BLaER1 (cell line): ENCODE measurements around the gene RAN.
"Not testable (repeated sequence)": the region's sequence is repeated elsewhere in the genome, so short reads cannot be mapped to it uniquely, and the experiment has no call there.

ENCODE experiments used
- H3K27ac ChIP-seq: shearing (Covaris generic); formaldehyde crosslinking; 2 replicates; pipeline ENCODE4 v1.8.1; 2022
- H3K27me3 ChIP-seq: shearing (Covaris generic); formaldehyde crosslinking; 2 replicates; pipeline ENCODE4 v1.8.1; 2022
- H3K36me3 ChIP-seq: shearing (Covaris generic); formaldehyde crosslinking; 2 replicates; pipeline ENCODE4 v1.8.1; 2022
- H3K4me1 ChIP-seq: shearing (Covaris generic); formaldehyde crosslinking; 2 replicates; pipeline ENCODE4 v1.8.1; 2022
- H3K4me2 ChIP-seq: shearing (Covaris generic); formaldehyde crosslinking; 2 replicates; pipeline ENCODE4 v1.8.1; 2022
- H3K4me3 ChIP-seq: shearing (Covaris generic); formaldehyde crosslinking; 2 replicates; pipeline ENCODE4 v1.8.1; 2022
- H3K9ac ChIP-seq: shearing (Covaris generic); formaldehyde crosslinking; 2 replicates; pipeline ENCODE4 v1.8.1; 2022
- H3K9me3 ChIP-seq: shearing (Covaris generic); formaldehyde crosslinking; 2 replicates; pipeline ENCODE4 v1.8.1; 2022
- H4K20me1 ChIP-seq: shearing (Covaris generic); formaldehyde crosslinking; 2 replicates; pipeline ENCODE4 v1.8.1; 2022
- Cebpa-rat ChIP-seq: shearing (Covaris generic); IDR thresholded peaks from 2 replicates; pipeline ENCODE4 v1.8.1; 2022

RAN gene

DNA sequence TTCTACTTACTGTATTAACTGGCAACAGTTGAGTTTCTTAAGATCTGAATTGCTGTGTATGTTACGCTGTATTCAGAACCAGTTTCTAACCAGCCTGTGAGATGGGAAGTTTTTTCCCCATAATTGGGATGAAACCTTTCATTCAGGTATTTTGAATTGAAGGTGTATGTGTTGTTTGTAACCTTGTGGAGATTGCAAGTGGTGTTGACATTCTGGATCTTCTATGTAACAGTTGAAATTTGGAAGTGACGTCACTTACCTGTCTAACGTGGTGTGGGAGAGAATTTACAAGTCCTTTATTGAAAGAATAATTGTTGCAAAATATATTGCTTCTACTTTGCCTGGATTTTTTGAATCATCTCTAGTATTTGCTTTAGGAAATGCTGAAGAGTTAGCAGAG is 5.5 kb downstream of the RAN start:
- TF ChIP-seq Cebpa-rat: no peak
- no peak overlapping the region for H3K4me3 ChIP-seq
- peaks cover 52% of the 10 kb centered on the region for H3K36me3 ChIP-seq
- H3K9me3 ChIP-seq: no peaks in the 10 kb centered on the region
- no peak overlapping the region for H3K4me2 ChIP-seq
- no peak overlapping the region for H3K27ac ChIP-seq
- H3K4me1 ChIP-seq: peaks cover 78% of the 10 kb centered on the region
- H4K20me1 ChIP-seq: peaks cover 68% of the 10 kb centered on the region
- H3K27me3 ChIP-seq: no peaks in the 10 kb centered on the region
- no peak overlapping the region for H3K9ac ChIP-seq

DNA sequence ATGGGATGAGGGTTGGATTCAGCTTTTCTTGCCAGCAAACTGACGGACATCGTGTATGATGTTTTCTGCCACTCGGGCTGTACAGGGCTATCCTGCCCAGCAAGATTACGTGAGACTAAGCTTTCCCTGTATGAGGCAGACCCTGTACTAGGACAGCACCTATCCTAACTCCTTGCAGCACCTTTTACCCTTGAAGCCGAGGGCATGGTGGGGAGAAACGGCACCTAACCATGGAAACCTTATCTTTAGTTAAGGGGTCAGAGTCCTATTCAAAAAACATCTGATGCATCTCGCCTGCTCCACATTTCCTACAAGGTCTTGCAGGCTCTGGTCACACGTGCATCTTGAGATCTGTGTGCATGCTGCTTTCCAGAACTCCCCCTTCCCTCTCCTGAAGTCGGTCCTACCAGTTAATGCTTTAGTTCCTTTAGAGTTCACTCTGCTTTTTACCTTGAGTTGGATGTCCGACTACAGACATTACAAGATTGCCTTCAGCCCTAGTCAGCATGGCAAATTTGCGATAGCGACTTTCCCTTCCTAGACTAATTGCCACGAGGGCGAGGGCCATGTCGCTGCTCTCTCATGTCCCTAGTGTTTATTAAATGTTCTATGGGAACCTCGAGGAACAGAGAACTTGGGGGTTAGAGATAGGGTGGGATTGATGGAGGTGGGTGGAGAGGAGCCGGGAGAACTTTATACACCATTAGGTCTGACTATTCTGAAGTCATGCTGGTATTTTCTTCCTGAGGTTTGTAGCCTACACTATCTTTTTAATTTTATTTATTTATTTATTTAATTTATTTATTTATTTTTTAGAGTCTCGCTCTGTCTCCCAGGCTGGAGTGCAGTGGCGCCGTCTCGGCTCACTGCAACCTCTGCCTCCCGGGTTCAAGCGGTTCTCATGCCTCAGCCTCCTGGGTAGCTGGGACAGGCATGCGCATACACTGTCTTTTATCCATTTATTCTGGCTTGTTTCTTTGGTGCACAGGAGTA is 6.6 kb downstream of the RAN start:
- Histone ChIP-seq H3K4me1 (peaks cover 75% of the 10 kb centered on the region), H3K9me3 (no peaks in the 10 kb centered on the region), H3K36me3 (peaks cover 43% of the 10 kb centered on the region), H3K27me3 (no peaks in the 10 kb centered on the region), H4K20me1 (peaks cover 62% of the 10 kb centered on the region), H3K4me2 (peak overlapping the region; percentile 58), H3K4me3 (no peak overlapping the region), H3K27ac (no peak overlapping the region), H3K9ac (no peak overlapping the region)
- no peak for TF ChIP-seq Cebpa-rat

DNA sequence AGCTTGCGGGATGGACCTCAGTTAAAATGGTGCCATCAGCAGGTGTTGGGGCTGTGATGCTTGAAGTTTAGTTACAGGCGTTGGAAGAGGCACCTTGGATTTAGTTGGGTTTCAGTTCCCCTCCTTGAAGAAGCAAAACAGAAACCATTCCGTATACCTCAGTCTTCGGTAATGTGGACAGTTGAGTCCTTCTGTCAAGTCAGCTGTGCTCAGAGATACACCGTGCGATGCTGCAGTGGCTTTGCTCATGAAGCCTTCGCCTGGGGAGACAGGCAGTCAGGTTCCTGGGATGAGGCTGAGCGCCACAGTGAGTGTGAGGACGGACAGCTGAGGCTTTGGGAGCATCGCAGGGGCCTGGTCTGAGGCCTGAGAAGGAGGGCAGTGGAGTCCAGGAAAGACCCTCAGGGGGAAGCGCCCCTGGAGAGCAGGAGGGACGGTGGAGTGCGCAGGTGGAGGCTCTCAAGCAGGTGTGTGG is 7.4 kb downstream of the RAN start:
- Histone ChIP-seq H3K9me3 (no peaks in the 10 kb centered on the region), H3K9ac (0 out of 2 replicates have a peak overlapping the region, but pooled peaks have one; percentile 26), H4K20me1 (peaks cover 54% of the 10 kb centered on the region), H3K27me3 (no peaks in the 10 kb centered on the region), H3K4me3 (no peak overlapping the region), H3K27ac (no peak overlapping the region), H3K36me3 (peaks cover 35% of the 10 kb centered on the region), H3K4me1 (peaks cover 67% of the 10 kb centered on the region), H3K4me2 (peak overlapping the region; percentile 58)
- TF ChIP-seq Cebpa-rat: no peak

DNA sequence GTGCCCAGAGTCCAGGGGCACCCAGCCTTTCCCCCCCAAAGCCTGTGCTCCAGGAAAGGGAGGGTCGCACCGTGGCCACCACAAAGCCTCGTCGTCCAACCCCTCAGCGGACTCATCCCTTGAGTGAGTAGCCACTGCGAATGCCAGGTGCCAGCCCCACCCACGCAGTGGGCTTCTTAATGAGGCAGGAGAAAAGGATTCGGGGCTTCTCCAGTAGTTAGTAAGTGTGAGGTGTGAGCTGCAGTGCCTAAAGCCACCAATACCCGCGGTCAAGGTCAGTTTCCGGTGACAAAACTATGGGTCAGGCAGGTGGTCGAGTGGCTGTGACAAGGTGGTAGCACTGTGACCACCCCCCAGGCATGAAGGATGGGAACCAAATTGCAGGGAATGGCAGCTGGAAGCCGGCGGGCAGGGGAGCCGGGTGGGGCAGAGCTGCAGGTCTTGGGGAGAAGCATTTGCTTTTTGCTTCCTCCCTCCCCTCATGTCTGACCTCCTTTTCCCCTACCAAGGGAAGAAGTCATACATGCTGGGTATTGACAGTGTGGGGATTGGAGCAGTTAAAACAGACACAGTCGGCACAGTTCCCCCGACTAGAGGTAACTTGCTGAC is 8.0 kb downstream of the RAN start:
- no peak overlapping the region for H3K4me3 ChIP-seq

DNA sequence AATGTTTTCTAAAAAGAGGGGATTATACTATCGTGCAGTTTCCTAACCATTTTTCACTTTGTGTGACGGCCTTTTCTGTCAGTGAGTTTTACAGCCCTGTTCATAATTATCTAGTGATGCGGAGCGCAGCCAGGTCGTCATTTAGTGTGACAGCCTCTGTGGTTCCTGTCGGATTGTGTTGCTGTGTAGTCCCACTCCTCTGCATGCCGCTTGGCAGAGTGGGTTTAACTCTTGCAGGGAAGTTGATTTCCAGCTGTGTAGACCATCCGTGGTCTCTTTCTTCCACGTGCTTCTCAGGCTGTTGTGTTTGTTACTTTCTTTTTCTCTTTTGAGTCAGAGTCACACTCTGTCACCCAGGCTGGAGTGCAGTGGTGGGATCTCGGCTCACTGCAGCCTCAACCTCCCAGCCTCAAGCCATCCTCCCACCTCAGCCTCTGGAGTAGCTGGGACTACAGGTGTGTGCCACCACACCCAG is 8.6 kb downstream of the RAN start:
- H3K9ac ChIP-seq: peak overlapping the region; percentile 26; the same call in 1 of the 2 replicates
- H3K4me1 ChIP-seq: peaks cover 55% of the 10 kb centered on the region
- no peaks in the 10 kb centered on the region for H3K27me3 ChIP-seq
- TF ChIP-seq Cebpa-rat: no peak
- no peak overlapping the region for H3K4me3 ChIP-seq
- peak overlapping the region; percentile 58 for H3K4me2 ChIP-seq
- peak overlapping the region; percentile 40; the same call in 1 of the 2 replicates for H3K27ac ChIP-seq
- peaks cover 23% of the 10 kb centered on the region for H3K36me3 ChIP-seq
- peaks cover 42% of the 10 kb centered on the region for H4K20me1 ChIP-seq
- H3K9me3 ChIP-seq: no peaks in the 10 kb centered on the region

More for the DNA sequence above, 8.0 kb downstream of the RAN start:
- H3K4me2 ChIP-seq: peak overlapping the region; percentile 58
- no peak for TF ChIP-seq Cebpa-rat
- peaks cover 29% of the 10 kb centered on the region for H3K36me3 ChIP-seq
- H3K27me3 ChIP-seq: no peaks in the 10 kb centered on the region
- H3K9me3 ChIP-seq: no peaks in the 10 kb centered on the region
- H3K9ac ChIP-seq: peak overlapping the region; percentile 26; the same call in 1 of the 2 replicates
- peaks cover 48% of the 10 kb centered on the region for H4K20me1 ChIP-seq
- peaks cover 61% of the 10 kb centered on the region for H3K4me1 ChIP-seq
- H3K27ac ChIP-seq: no peak overlapping the region

DNA sequence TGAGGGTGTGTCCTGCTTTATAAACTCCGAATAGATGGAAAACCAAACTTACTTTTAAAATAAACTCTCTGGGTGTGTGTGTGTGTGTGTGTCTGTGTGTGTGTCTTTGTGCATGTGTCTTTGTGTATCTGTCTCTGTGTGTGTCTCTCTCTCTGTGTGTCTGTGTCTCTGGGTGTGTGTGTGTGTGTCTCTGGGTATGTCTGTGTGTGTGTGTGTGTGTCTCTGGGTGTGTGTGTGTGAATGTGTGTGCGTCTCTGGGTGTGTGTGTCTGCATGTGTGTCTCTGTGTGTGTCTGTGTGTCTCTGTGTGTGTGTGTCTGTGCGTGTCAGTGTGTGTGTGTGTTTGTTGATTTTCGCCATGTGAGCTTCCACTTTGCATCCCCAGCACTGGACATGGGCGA is 9.2 kb downstream of the RAN start:
- Histone ChIP-seq H3K4me2 (peak overlapping the region; percentile 58; the same call in 1 of the 2 replicates), H3K27ac (no peak overlapping the region), H3K9me3 (no peaks in the 10 kb centered on the region), H3K27me3 (no peaks in the 10 kb centered on the region), H4K20me1 (peaks cover 36% of the 10 kb centered on the region), H3K9ac (peak overlapping the region; percentile 26; the same call in 1 of the 2 replicates), H3K4me1 (peaks cover 50% of the 10 kb centered on the region), H3K4me3 (no peak overlapping the region), H3K36me3 (peaks cover 17% of the 10 kb centered on the region)
- no peak for TF ChIP-seq Cebpa-rat

DNA sequence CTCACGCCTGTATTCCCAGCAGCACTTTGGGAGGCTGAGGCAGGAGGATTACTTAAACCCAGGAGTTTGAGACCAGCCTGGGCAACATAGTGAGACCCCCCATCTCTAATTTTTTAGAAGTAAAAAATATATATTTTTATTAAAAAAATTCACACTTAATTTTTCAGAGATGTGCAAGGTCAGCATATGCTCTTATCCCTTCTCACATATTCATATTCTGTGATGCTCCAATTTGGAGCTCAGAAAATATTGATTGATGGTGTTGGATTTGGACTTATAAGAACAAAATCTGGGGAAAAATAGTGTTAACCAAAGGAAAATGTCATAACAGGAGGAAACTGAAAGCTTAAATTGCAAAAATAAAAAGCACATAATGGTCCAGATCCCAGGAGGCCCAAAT is 9.7 kb downstream of the RAN start:
- Histone ChIP-seq H3K4me1 (peaks cover 45% of the 10 kb centered on the region), H4K20me1 (peaks cover 31% of the 10 kb centered on the region), H3K9ac (no peak overlapping the region), H3K36me3 (peaks cover 12% of the 10 kb centered on the region), H3K9me3 (no peaks in the 10 kb centered on the region), H3K27me3 (no peaks in the 10 kb centered on the region), H3K4me2 (no peak overlapping the region), H3K4me3 (no peak overlapping the region), H3K27ac (no peak overlapping the region)
- no peak for TF ChIP-seq Cebpa-rat

DNA sequence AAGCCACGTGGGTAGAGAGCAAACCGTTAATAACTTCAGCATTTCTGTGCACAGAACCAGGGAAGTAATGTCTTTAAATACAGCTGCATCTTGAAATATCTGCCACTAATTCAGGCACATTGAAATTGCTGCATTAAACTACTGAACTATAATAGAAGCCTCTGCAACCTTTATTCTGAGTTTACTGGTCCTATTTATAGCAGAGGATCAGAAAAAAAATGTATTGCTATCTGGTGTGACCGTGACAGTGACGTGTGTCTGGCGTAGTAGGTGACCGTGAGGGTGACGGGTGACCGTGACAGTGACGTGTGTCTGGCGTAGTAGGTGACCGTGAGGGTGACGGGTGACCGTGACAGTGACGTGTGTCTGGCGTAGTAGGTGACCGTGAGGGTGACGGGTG is 15.3 kb downstream of the RAN start:
- H3K4me1 ChIP-seq, H3K27ac ChIP-seq, H3K9me3 ChIP-seq, H4K20me1 ChIP-seq, H3K9ac ChIP-seq, H3K36me3 ChIP-seq, H3K4me2 ChIP-seq, H3K27me3 ChIP-seq, H3K4me3 ChIP-seq: not testable (repeated sequence)

DNA sequence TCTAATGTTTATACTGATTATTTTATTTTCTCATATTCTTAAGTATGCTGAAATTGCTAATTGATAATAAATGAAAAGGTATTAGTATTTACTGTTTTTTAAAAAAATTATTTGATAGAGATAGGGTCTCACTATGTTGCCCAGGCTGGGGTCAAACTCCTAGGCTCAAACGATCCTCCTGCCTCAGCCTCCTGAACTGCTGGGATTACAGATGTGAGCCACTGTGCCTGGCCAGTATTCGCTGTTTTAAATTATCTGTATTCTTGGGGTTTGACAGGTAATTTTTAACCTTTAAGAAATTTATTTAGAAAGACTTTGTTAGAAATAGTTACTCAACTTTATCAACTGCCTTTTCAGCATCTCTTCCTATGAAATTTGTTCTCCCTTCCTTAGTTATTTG is 32.2 kb downstream of the RAN start:
- Histone ChIP-seq H3K36me3 (no peaks in the 10 kb centered on the region), H3K9me3 (no peaks in the 10 kb centered on the region), H3K4me3 (no peak overlapping the region), H4K20me1 (no peaks in the 10 kb centered on the region), H3K4me1 (no peaks in the 10 kb centered on the region), H3K27ac (no peak overlapping the region), H3K27me3 (no peaks in the 10 kb centered on the region), H3K4me2 (no peak overlapping the region), H3K9ac (no peak overlapping the region)
- no peak for TF ChIP-seq Cebpa-rat

DNA sequence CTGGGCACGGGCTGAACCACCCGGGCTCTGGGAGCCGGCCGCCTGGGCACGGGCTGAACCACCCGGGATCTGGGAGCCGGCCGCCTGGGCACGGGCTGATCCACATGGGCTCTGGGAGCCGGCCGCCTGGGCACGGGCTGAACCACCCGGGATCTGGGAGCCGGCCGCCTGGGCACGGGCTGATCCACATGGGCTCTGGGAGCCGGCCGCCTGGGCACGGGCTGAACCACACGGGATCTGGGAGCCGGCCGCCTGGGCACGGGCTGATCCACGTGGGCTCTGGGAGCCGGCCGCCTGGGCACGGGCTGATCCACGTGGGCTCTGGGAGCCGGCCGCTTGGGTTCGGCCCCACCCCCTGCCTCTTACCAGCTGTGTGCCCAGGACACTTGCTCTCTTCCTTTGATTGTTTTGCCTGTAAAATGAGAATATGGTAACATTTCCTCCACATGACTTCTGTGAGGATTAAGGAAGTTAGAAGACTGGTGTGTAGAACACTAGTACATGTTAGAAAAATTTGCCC is 33.1 kb downstream of the RAN start:
- H4K20me1 ChIP-seq, H3K4me3 ChIP-seq, H3K27ac ChIP-seq, H3K4me1 ChIP-seq, H3K4me2 ChIP-seq, H3K9ac ChIP-seq, H3K27me3 ChIP-seq, H3K9me3 ChIP-seq, H3K36me3 ChIP-seq: not testable (repeated sequence)
